OCI-LY3 (cell line): ENCODE data around the gene ZMYND11.

ENCODE experiments used
- H2AFZ ChIP-seq: fragments of 200-600, 300-600 bp; shearing (Covaris generic); 2 replicates; pipeline ENCODE4 v1.6.0; 2014; ENCODE audit warnings: antibody characterized with exemption, low read depth, low read length
- H3K27ac ChIP-seq: fragments of 200-600, 300-600 bp; sonication (generic); 2 replicates; pipeline ENCODE4 v1.5.1; 2014; ENCODE audit warnings: mild to moderate bottlenecking, low read length, moderate library complexity, mixed read lengths
- H3K27me3 ChIP-seq: fragments of 200-600, 300-600 bp; sonication (generic); 2 replicates; pipeline ENCODE4 v1.6.1; 2014; ENCODE audit warnings: low read depth, low read length, mixed read lengths
- H3K36me3 ChIP-seq: fragments of 200-600, 300-600 bp; sonication (generic); replicated peaks from 2 replicates; pipeline ENCODE3; 2014; ENCODE audit warnings: low read depth, low read length, mixed read lengths
- H3K4me1 ChIP-seq: fragments of 300-600, 200-600 bp; sonication (generic); 2 replicates; pipeline ENCODE4 v1.6.1; 2014; ENCODE audit warnings: low read length, mixed read lengths
- H3K4me2 ChIP-seq: fragments of 200-600, 300-600 bp; sonication (generic); 2 replicates; pipeline ENCODE4 v1.6.1; 2014; ENCODE audit warnings: low read length, mixed read lengths
- H3K4me3 ChIP-seq: fragments of 300-600, 200-600 bp; sonication (generic); 2 replicates; pipeline ENCODE4 v1.5.1; 2014; ENCODE audit warnings: antibody characterized with exemption, mild to moderate bottlenecking, low read length, moderate library complexity
- H3K79me2 ChIP-seq: fragments of 300-600, 200-600 bp; shearing (Covaris generic); 2 replicates; pipeline ENCODE4 v1.6.1; 2014; ENCODE audit warnings: mild to moderate bottlenecking, low read length, mixed read lengths
- H3K9ac ChIP-seq: fragments of 300-600, 200-600 bp; shearing (Covaris generic); 2 replicates; pipeline ENCODE4 v1.6.0; 2014; ENCODE audit warnings: mild to moderate bottlenecking, low read length, moderate library complexity
- H3K9me3 ChIP-seq: fragments of 200-600, 300-600 bp; shearing (Covaris generic); 2 replicates; pipeline ENCODE4 v1.6.1; 2014; ENCODE audit warnings: low read length, mixed read lengths; ENCODE audit not compliant: insufficient read depth
- H4K20me1 ChIP-seq: fragments of 200-600, 300-600 bp; sonication (generic); 2 replicates; pipeline ENCODE4 v1.6.1; 2016; ENCODE audit warnings: low read length, mixed read lengths; ENCODE audit not compliant: insufficient read depth
- EZH2phosphoT487 ChIP-seq: fragments of 200-600 bp; shearing (Covaris generic); IDR thresholded peaks from 2 replicates; pipeline ENCODE4 v1.6.1; 2018; ENCODE audit warnings: antibody characterized with exemption, mixed run types, low read depth
- TF ChIP-seq, protein P1 (sequence below): fragments of 200-600, 300-600 bp; sonication (generic); IDR thresholded peaks from 2 replicates; pipeline ENCODE4 v1.5.1; 2014; ENCODE audit warnings: antibody characterized with exemption, low read length, low read depth

The ZMYND11 gene

DNA sequence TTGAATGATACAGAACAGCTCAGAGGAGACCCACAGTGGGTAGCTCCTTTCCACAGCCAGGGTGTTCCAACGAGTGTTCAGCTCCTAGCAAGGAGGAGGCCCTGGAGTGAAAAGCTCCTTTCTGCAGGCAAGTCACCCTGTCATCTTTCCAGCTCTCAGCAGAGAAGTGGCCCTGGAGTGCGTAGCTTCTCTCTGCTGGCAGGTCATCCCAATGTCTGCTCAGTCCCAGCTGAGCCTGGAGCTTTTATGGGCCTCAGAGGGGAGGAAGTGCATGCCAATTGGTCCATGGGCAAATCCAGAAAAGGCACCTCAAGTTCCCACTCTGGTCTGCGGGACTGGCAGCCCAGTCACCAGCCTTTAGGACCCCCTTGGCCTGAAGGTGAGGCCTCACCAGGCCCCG lies 30.8 kb upstream of the ZMYND11 start:
- TF ChIP-seq EZH2phosphoT487, result no peak
- TF ChIP-seq, protein P1, sequence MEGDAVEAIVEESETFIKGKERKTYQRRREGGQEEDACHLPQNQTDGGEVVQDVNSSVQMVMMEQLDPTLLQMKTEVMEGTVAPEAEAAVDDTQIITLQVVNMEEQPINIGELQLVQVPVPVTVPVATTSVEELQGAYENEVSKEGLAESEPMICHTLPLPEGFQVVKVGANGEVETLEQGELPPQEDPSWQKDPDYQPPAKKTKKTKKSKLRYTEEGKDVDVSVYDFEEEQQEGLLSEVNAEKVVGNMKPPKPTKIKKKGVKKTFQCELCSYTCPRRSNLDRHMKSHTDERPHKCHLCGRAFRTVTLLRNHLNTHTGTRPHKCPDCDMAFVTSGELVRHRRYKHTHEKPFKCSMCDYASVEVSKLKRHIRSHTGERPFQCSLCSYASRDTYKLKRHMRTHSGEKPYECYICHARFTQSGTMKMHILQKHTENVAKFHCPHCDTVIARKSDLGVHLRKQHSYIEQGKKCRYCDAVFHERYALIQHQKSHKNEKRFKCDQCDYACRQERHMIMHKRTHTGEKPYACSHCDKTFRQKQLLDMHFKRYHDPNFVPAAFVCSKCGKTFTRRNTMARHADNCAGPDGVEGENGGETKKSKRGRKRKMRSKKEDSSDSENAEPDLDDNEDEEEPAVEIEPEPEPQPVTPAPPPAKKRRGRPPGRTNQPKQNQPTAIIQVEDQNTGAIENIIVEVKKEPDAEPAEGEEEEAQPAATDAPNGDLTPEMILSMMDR, result no peak
- Histone ChIP-seq H3K9ac (no peak overlapping the region), H3K27ac (no peak overlapping the region)

DNA sequence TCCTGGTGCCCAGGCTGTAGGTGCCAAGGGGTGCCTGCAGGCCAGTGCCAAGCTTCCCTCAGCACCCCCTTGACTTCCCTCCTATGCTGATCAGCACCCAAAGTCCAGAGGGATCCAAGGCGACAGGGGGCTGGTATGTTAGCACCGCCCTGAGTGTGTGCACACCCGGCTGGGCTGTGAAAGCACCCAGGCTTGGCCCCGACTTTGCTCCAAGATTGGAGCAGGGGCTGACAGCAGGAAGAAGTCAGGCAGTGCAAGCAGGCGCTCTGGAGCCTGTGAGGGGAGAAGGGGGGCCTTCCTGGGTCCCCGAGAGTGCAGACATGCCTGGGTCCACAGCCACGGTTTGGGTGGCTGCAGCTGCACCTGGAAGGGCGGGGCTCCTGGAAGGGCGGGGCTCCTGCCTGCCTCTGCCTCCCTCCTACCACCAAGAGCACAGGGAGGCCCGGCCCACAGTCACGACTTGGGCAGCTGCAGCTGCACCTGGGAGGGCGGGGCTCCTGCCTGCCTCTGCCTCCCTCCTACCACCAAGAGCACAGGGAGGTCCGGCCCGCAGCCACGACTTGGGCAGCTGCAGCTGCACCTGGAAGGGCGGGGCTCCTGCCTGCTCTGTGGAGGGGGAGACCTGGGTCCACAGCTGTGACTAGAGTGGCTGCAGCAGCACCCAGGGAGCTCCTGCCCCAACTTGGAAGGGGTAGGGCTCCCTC lies 30.2 kb upstream of the ZMYND11 start:
- no peaks in the 10 kb centered on the region for H3K36me3 ChIP-seq
- no peaks in the 10 kb centered on the region for H3K79me2 ChIP-seq
- no peaks in the 10 kb centered on the region for H3K9me3 ChIP-seq
- no peaks in the 10 kb centered on the region for H3K4me1 ChIP-seq
- no peak overlapping the region for H3K9ac ChIP-seq
- no peaks in the 10 kb centered on the region for H3K27me3 ChIP-seq
- no peak overlapping the region for H3K4me2 ChIP-seq
- H3K27ac ChIP-seq, result no peak overlapping the region
- TF ChIP-seq, protein P1, result no peak
- TF ChIP-seq EZH2phosphoT487, result no peak
- H3K4me3 ChIP-seq, result no peak overlapping the region
- no peaks in the 10 kb centered on the region for H4K20me1 ChIP-seq
- H2AFZ ChIP-seq, result no peak overlapping the region

More for the DNA sequence above, 30.8 kb upstream of the ZMYND11 start:
- H4K20me1 ChIP-seq, result no peaks in the 10 kb centered on the region
- H3K9me3 ChIP-seq, result no peaks in the 10 kb centered on the region
- no peaks in the 10 kb centered on the region for H3K4me1 ChIP-seq
- no peaks in the 10 kb centered on the region for H3K79me2 ChIP-seq
- H3K36me3 ChIP-seq, result no peaks in the 10 kb centered on the region
- no peaks in the 10 kb centered on the region for H3K27me3 ChIP-seq
- no peak overlapping the region for H3K4me2 ChIP-seq
- no peak overlapping the region for H3K4me3 ChIP-seq
- no peak overlapping the region for H2AFZ ChIP-seq

DNA sequence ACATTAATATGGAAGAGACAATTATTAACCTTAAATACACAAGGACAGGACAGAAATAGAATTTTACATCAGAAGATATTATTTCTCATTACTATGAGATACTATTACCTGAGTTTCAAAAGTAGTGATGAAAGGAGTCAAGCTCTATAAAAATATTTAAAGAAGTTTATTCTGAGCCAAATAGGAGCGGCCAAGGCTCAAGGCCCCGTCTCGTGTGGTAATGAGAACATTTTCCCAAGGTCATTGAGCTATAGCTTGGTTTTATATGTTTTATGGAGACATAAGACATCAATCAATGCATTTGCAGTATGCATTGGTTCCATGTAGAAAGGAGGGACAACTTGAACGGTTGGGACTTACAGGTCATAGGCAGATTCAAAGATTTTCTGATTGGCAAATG lies 29.4 kb upstream of the ZMYND11 start:
- Histone ChIP-seq H3K4me3 (no peak overlapping the region), H4K20me1 (no peaks in the 10 kb centered on the region), H3K4me2 (no peak overlapping the region), H2AFZ (no peak overlapping the region), H3K79me2 (no peaks in the 10 kb centered on the region), H3K9ac (no peak overlapping the region), H3K27ac (no peak overlapping the region), H3K36me3 (no peaks in the 10 kb centered on the region), H3K4me1 (no peaks in the 10 kb centered on the region), H3K9me3 (no peaks in the 10 kb centered on the region), H3K27me3 (no peaks in the 10 kb centered on the region)
- TF ChIP-seq EZH2phosphoT487, result no peak
- TF ChIP-seq, protein P1, result no peak

DNA sequence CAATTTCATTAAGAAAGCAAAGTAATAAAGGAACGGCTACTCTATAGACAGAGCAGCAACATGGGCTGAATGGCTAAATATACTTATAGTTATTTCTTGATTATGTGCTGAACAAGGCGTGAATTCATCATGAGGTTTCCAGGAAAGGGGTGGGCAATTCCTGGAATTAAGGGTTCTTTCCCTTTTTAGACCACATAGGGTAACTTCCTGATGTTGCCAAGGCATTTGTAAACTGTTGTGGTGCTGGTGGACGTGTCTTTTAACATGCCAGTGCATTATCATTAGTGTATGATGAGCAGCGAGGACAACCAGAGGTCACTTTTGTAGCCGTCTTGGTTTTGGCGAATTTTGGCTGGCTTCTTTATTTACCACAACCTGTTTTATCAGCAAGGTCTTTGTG lies 28.5 kb upstream of the ZMYND11 start:
- Histone ChIP-seq H4K20me1 (no peaks in the 10 kb centered on the region), H3K4me1 (no peaks in the 10 kb centered on the region), H3K27me3 (no peaks in the 10 kb centered on the region), H3K4me3 (no peak overlapping the region), H3K79me2 (no peaks in the 10 kb centered on the region), H3K4me2 (no peak overlapping the region), H3K36me3 (no peaks in the 10 kb centered on the region), H3K27ac (no peak overlapping the region), H2AFZ (no peak overlapping the region), H3K9me3 (no peaks in the 10 kb centered on the region), H3K9ac (no peak overlapping the region)
- no peak for TF ChIP-seq EZH2phosphoT487
- TF ChIP-seq, protein P1, result no peak
